ENCODE results near the gene SLCO2A1. TPM values are rescaled to one million over a fixed set of nuclear protein-coding genes. Genes with fewer than 3 reads are reported as not detected.

Gene SLCO2A1
- total and polyA plus RNA-seq, 2 donors (not counting 1 experiment from before 2014, with no cell fraction given): not detected

- intact Hi-C loops (cut with micrococcal nuclease): no loop called here
- H3K27me3 ChIP-seq (replicated peaks in 1 of 4; ENCODE audit: control extremely low read depth in 1 of 4, control insufficient read depth in 3 of 4, insufficient read depth in 4 of 4, low read length in 3 of 4): peaks cover 0 to 22% (median 17%) of the 10 kb centered on the region in 4 experiments
- peaks cover 0 to 8% (median 0%) of the 10 kb centered on the region in 3 donors for H3K9me3 ChIP-seq (ENCODE audit: control extremely low read depth in 1 of 3, control insufficient read depth in 2 of 3, insufficient read depth in 1 of 3, low read length in 2 of 3)
- H3K4me2 ChIP-seq (replicated peaks; ENCODE audit: low read depth, low read length, poor library complexity, severe bottlenecking): no peak overlapping the region
- no peak overlapping the region for H3K27ac ChIP-seq (ENCODE audit: low read length in 2 of 2)
- H3K9ac ChIP-seq (ENCODE audit: low read length): no peak overlapping the region
- Mint-ChIP-seq H3K4me3 (no peak overlapping the region), H3K9me3 (ENCODE audit: insufficient read depth) (no peaks in the 10 kb centered on the region), H3K27ac (no peak overlapping the region), H3K4me1 (peaks cover 2% of the 10 kb centered on the region), H3K27me3 (peaks cover 54% of the 10 kb centered on the region)
- H3K36me3 ChIP-seq (replicated peaks in 1 of 2; ENCODE audit: control extremely low read depth in 1 of 2, control insufficient read depth in 1 of 2, extremely low read depth in 1 of 2, insufficient read depth in 2 of 2, low read length in 1 of 2): no peaks in the 10 kb centered on the region
- H3K4me3 ChIP-seq (ENCODE audit: control extremely low read depth in 1 of 5, extremely low read depth in 1 of 5, insufficient read depth in 1 of 5, low read depth in 2 of 5, low read length in 4 of 5): no peak overlapping the region
- ATAC-seq (ENCODE audit: low read depth) (no peak), DNase-seq (no peak)
- no peak overlapping the region for H2AFZ ChIP-seq (ENCODE audit: insufficient read depth, low read depth, low read length, poor library complexity, severe bottlenecking)
- no peaks in the 10 kb centered on the region for H3K79me2 ChIP-seq (ENCODE audit: control insufficient read depth, insufficient read depth, low read length)
- H3K4me1 ChIP-seq (ENCODE audit: control insufficient read depth in 2 of 2, insufficient read depth in 2 of 2, low read length in 2 of 2): peaks cover 0 to 5% of the 10 kb centered on the region in 2 donors
- TF ChIP-seq CTCF (IDR thresholded peaks at IDR 0.05) (no peak), EZH2 (IDR thresholded peaks at IDR 0.05; ENCODE audit: borderline replicate concordance, insufficient read depth, low read depth, low read length, poor library complexity, severe bottlenecking) (no peak)
- no peaks in the 10 kb centered on the region for H4K20me1 ChIP-seq (ENCODE audit: control insufficient read depth, insufficient read depth, low read length, poor library complexity, severe bottlenecking)
- WGBS (ENCODE audit: insufficient coverage): 92% methylated on average over 2 of the region's 4 CpGs
- CTCF ChIA-PET: no interaction called here
- POLR2A ChIA-PET: no interaction called here
These were observed 1.7 kb upstream of the SLCO2A1 start for GRCh38 chr3:134031348-134031915.

DNA sequence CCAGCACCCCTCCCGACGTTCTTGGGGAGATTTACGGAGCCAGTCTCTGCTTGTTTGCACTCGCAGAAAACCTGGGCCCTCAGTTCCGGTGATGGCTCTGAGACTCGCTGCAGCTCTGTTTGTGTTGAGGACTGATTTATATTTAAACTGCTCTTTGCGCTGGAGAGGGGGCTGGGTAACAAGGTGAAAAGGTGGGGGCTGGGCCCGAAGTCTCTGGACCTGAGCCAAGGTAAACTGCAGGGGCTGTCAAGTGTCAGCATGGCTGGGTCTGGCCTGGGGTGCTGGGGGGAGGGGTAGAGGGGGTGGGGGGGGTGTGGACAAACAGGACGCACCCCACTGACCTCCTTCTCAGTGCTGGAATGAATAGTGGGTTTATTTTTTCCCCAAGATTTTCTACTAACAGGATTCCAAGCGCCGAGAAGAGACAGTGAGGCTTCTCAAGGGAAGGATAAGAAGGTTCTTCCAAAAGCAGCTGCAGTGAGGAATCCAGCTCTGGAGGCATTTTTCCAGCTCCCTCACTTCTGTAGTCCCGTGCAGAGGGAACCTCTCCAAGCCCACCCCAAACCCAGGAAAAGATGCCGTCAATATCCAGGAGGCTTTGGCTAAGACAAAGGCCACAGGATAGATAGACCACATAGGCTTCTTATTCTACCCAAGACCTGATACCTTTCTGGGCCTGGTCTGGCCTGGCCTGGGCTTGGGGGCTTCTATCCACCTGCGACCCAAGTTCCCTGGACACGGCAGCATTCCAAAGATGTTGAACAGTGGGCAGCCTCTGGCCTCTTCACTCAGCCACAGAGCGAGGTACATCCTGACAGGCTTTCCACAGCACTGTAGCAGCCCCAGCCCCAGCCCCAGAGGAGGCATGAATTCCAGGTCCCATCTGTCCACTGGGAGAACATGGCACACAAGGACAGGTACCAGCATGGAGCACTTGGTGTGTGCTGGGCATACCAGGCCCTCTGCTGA lies 938 bp upstream of the SLCO2A1 start:
- Histone ChIP-seq H3K4me1 (ENCODE audit: control insufficient read depth in 2 of 2, insufficient read depth in 2 of 2, low read length in 2 of 2) (peaks cover 0 to 5% of the 10 kb centered on the region in 2 donors), H3K27me3 (replicated peaks in 1 of 4; ENCODE audit: control extremely low read depth in 1 of 4, control insufficient read depth in 3 of 4, insufficient read depth in 4 of 4, low read length in 3 of 4) (peaks cover 0 to 22% (median 17%) of the 10 kb centered on the region in 4 experiments), H4K20me1 (ENCODE audit: control insufficient read depth, insufficient read depth, low read length, poor library complexity, severe bottlenecking) (no peaks in the 10 kb centered on the region), H3K79me2 (ENCODE audit: control insufficient read depth, insufficient read depth, low read length) (no peaks in the 10 kb centered on the region), H2AFZ (ENCODE audit: insufficient read depth, low read depth, low read length, poor library complexity, severe bottlenecking) (no peak overlapping the region), H3K36me3 (replicated peaks in 1 of 2; ENCODE audit: control extremely low read depth in 1 of 2, control insufficient read depth in 1 of 2, extremely low read depth in 1 of 2, insufficient read depth in 2 of 2, low read length in 1 of 2) (no peaks in the 10 kb centered on the region), H3K9me3 (ENCODE audit: control extremely low read depth in 1 of 3, control insufficient read depth in 2 of 3, insufficient read depth in 1 of 3, low read length in 2 of 3) (peaks cover 0 to 6% (median 0%) of the 10 kb centered on the region in 3 donors), H3K4me3 (ENCODE audit: control extremely low read depth in 1 of 5, extremely low read depth in 1 of 5, insufficient read depth in 1 of 5, low read depth in 2 of 5, low read length in 4 of 5) (no peak overlapping the region), H3K4me2 (replicated peaks; ENCODE audit: low read depth, low read length, poor library complexity, severe bottlenecking) (peak overlapping the region; percentile 62), H3K27ac (ENCODE audit: low read length in 2 of 2) (no peak overlapping the region), H3K9ac (ENCODE audit: low read length) (no peak overlapping the region)
- Mint-ChIP-seq H3K4me3 (peak overlapping the region; percentile 29), H3K9me3 (ENCODE audit: insufficient read depth) (no peaks in the 10 kb centered on the region), H3K4me1 (peaks cover 2% of the 10 kb centered on the region), H3K27ac (no peak overlapping the region), H3K27me3 (peaks cover 61% of the 10 kb centered on the region)
- ATAC-seq (ENCODE audit: low read depth) (no peak), DNase-seq (no peak)
- 43% methylated on average over 12 of the region's 16 CpGs for WGBS (ENCODE audit: insufficient coverage)
- ChIA-PET CTCF (no interaction called here), POLR2A (no interaction called here)
- TF ChIP-seq EZH2 (IDR thresholded peaks at IDR 0.05; ENCODE audit: borderline replicate concordance, insufficient read depth, low read depth, low read length, poor library complexity, severe bottlenecking) (no peak), CTCF (IDR thresholded peaks at IDR 0.05) (no peak)
- intact Hi-C loops (cut with micrococcal nuclease): no loop called here
